Fibroblast of skin of right biceps (primary cell): ENCODE results near the gene HHAT.

Source experiments
- DNase-seq: peaks from one replicate; pipeline ENCODE4 v3.0.0-alpha.2; 2013

The HHAT gene

GRCh38 chr1:210558302-210558701 is 229.6 kb downstream of the HHAT start:
- peak; percentile 12 for DNase-seq

- peak; percentile 54 for DNase-seq
Observed at GRCh38 chr1:210565306-210565705, 236.6 kb downstream of the HHAT start.

- no peak for DNase-seq
Observed at GRCh38 chr1:210568631-210569030, 239.9 kb downstream of the HHAT start.

GRCh38 chr1:210570116-210570515 is 241.4 kb downstream of the HHAT start:
- DNase-seq, result no peak

- DNase-seq, result no peak
Observed at GRCh38 chr1:210571356-210572284, 242.9 kb downstream of the HHAT start.

GRCh38 chr1:210573141-210573540 is 244.4 kb downstream of the HHAT start:
- DNase-seq, result no peak

- no peak for DNase-seq
Observed at GRCh38 chr1:210582205-210582970, 253.7 kb downstream of the HHAT start.

GRCh38 chr1:210584439-210585113 is 255.9 kb downstream of the HHAT start:
- DNase-seq, result peak; percentile 88

- DNase-seq, result peak; percentile 12
Observed at GRCh38 chr1:210586771-210587170, 258.1 kb downstream of the HHAT start.

- peak; percentile 87 for DNase-seq
Observed at GRCh38 chr1:210587566-210587965, 258.9 kb downstream of the HHAT start.

- no peak for DNase-seq
Observed at GRCh38 chr1:210588357-210588756, 259.7 kb downstream of the HHAT start.

GRCh38 chr1:210588946-210589345 is 260.2 kb downstream of the HHAT start:
- peak; percentile 42 for DNase-seq

GRCh38 chr1:210591214-210591613 is 262.5 kb downstream of the HHAT start:
- no peak for DNase-seq

GRCh38 chr1:210594605-210595004 is 265.9 kb downstream of the HHAT start:
- DNase-seq, result no peak

- DNase-seq, result peak; percentile 29
Observed at GRCh38 chr1:210596641-210597040, 267.9 kb downstream of the HHAT start.

- peak; percentile 96 for DNase-seq
Observed at GRCh38 chr1:210597555-210598134, 268.9 kb downstream of the HHAT start.

GRCh38 chr1:210598135-210598652 is 269.5 kb downstream of the HHAT start:
- peak; percentile 99 for DNase-seq

- DNase-seq, result peak; percentile 46
Observed at GRCh38 chr1:210600421-210601159, 271.9 kb downstream of the HHAT start.

GRCh38 chr1:210603123-210603522 is 274.4 kb downstream of the HHAT start:
- DNase-seq, result no peak

- no peak for DNase-seq
Observed at GRCh38 chr1:210605099-210605498, 276.4 kb downstream of the HHAT start.

GRCh38 chr1:210607361-210607760 is 278.7 kb downstream of the HHAT start:
- no peak for DNase-seq

GRCh38 chr1:210608767-210609166 is 280.1 kb downstream of the HHAT start:
- no peak for DNase-seq
